ENCODE data around the gene MYOM1.

MYOM1 gene

GRCh38 chr18:3111523-3112240, 108.1 kb downstream of the MYOM1 start:
- DNase-seq: no peak

DNA sequence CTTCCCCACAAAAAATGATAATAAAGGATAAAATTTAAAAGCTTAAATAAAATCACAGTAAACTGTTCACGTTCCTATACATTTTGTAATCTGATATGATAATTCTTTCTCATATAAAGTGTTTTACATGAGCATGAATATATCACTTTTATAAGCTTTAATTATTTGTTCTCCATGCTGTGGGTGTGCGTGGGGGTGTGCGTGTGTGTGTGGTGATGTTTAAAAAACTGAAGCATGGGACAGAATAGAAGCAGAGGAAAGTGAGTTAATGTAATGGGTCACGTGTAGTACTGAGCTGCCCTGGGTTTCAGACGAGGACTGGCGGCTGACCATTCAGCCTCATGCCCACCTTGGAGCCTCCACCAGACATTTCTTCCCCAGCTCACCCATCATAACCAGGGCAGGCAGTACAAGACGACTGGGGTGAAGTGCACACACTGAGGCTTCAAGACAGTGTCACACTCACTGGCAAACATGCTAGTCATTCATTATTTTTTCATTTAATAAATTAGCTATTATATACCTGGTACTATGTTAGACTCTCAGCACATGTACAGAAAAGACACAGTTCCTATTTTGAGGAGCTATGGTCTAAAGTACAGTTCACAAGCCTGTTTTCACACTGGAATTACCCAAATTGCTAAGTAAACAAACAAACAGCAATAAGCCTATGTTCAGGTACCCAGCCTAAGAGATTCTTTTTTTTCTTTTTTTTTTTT, 109.6 kb downstream of the MYOM1 start:
- DNase-seq: no peak

GRCh38 chr18:3107740-3108151, 112.0 kb downstream of the MYOM1 start:
- DNase-seq: no peak

DNA sequence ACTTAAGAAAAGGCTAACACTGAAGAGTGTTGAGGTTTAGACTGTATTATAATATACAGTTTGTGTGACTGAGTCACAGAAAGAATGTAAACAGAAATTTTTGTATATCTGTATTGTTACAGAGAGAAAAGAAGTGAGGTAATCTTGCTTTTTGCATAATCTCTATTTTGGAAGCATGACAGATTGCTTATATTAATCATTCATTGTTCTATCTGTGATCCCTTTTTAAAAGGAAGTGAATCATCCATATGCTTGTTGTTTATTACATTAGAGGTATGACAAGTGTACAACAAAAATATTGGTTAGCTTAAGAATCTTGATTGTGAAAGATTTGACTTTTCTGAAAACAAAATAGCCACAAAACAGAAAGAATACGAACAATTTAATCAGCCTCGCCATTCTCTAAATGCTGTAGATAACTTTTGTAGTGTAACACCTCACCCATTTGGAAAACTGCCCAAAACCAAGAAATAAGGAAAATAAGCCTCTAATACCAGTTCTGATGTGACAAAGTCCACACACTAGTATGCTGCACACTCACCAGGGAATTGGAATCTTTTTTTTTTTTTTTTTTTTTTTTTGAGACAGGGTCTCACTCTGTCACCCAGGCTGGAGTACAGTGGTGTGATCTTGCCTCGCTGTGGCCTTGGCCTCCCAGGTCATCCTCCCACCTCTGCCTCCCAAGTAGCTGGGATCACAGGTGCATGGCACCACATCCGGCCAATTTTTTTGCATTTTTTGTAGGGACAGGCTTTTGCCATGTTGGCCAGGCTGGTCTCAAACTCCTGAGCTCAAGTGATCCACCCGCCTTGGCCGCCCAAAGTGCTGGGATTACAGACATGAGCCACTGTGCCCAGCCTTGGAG, 115.3 kb downstream of the MYOM1 start:
- no peak for DNase-seq

DNA sequence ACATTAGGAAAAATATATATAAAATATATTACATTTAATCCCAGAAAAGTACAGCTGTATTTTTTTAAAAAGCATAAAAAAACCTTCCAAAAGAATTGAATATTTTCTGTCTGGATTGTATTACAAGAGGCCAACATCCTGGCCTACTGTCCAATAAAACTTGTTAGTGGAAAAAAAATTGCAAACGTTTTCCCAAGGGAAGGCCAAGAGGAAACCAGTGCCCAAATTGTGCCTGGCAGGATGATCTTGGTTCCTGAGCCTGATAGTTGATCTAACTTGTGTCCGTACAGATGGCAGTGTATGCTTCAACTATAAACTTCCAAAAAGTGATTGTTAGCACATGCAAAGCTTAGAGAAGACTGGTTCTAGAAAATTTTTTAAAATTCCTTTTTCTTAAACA, 116.2 kb downstream of the MYOM1 start:
- no peak for DNase-seq

DNA sequence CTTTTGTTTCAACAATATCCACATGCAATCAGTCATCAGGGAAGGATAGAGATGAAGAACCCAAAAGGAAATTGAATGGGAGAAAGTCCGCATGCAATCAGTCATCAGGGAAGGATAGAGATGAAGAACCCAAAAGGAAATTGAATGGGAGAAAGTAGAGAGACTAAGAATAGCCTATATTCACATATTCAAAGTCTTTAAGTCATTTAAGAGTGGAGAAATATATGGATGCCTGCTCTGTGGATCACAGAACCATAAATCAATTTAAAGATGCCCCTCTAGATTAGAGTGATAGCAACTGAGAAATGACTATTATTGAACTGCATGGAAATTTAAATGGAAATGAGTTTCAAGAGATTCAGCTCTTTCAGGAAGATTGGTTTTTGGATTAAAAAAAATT, 116.8 kb downstream of the MYOM1 start:
- no peak for DNase-seq

GRCh38 chr18:3100498-3101132, 119.2 kb downstream of the MYOM1 start:
- DNase-seq: no peak

- DNase-seq: no peak
Observed at GRCh38 chr18:3099327-3099726, 120.4 kb downstream of the MYOM1 start.

DNA sequence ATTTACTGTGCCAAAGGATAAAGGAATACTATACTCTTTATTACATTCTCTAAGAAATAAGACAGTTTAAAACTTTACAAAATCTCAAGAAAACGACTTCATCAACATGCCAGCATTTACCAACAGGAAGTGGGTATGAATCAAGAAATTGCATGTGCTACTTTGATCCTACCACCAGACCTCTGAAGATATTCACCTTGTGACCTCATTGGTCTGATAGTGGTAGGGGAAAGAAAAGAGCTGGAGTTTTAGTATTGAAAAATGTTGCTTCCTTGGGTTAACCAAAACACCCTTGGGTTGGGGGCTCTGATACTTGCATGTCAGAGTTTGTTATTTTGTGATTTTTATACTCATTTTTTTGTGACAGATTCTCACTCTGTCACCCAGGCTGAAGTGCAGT, 122.7 kb downstream of the MYOM1 start:
- DNase-seq: no peak

- no peak for DNase-seq
Observed at GRCh38 chr18:3095921-3096320, 123.8 kb downstream of the MYOM1 start.

DNA sequence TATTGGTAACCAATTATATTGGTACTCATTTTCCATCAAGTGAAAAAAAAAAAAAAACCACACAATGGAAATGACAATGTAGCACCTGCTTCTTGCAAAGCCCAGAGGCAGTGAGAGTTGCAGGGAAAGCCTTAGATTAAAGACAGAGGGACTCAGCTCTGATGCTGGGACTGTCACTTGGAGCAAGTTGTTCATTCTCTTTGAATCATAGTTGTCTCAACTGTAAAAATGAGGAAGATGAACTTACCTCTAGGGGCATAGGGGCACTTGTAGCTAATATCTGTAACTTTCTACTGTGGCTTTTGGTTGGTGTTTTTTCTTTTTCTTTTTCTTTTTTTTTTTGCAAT, 125.5 kb downstream of the MYOM1 start:
- peak; percentile 63 for DNase-seq

DNA sequence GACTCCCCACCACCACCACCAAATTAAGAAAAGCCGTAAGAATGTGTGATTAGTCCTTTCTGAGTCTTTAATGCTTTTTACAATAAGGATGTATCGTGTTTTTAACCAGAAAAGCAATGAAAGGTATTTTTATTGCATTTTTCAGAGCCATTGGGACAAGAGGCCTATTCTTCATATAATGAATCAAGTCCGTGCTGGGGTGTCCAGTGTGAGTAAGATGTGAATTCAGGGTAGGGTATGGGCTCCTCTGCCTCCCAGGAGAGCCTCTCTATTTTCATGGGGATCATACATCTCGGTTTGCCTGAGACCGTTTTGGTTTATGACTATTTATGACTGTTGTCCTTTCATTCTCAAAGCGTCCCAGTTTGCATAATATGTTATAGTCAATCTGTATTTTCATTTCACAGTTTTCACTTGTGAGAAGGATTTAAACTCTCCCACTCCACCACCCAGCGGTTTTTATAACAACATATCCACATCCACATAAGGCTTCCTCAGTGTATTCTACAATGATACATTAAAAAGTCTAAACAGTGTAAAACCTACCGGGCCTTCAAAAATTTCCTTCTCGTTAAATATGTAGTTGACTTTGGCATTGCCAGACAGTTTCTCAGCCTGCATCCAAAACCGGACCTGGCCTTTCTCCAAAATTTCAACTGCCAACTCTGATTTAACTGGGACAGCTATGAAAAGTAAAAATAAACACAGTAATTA, 126.0 kb downstream of the MYOM1 start:
- no peak for DNase-seq

DNA sequence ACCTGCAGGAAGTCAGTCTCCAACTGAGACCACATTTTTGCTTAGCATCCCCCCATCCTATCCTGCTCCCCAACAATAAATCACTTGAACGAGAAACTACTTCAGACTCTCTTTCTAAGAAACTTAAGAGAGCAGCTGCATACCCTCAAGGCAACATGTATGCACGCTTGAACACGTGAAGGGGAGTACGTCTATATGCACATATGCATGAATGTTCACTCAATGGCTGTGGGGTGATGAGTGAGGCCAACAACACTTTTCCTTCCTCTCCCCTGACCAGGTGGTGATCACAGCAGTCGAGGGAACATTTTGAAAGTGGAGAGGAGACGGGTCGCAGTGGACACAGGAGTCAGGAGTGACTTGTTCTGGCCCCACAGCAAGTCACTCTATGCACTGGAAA, 127.0 kb downstream of the MYOM1 start:
- no peak for DNase-seq

DNA sequence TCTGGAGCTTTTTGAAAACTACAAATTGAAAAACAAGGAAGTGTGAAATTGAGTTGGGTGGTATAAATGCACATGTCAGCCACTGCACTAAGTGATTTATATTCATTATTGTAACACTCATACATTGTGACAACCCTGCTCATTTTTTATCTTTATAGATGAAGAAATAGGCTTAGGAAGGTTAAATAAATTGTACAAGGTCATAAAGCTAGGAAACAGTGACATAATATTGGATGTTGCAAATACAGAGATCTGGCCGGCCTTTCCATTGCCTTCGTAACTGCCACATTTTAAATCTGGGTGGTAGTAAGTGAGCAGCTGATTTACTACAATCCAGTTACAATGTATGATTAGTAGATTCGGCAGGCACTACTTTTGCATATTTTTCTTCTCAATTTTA, 130.2 kb downstream of the MYOM1 start:
- DNase-seq: no peak

DNA sequence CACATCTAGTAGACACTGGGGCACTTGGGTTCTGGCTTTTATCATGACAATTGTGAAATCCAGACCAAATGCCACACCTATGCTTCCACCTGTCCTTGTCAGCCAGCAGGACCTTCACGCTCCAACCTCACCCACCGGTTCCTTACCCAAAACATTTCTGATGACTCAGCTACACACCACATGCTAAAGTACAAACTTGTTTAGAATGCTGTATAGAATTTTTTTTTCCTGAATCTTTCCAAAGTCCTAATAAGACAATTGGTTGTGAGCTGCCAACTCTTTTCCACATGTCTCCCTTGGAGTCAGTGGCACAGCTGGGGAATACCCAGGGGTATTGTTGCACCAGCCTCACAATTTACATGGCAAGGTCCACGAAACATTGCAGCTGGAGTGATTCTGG, 131.3 kb downstream of the MYOM1 start:
- DNase-seq: no peak

- no peak for DNase-seq
Observed at GRCh38 chr18:3086871-3087270, 132.9 kb downstream of the MYOM1 start.

- no peak for DNase-seq
Observed at GRCh38 chr18:3085612-3086011, 134.2 kb downstream of the MYOM1 start.

- DNase-seq: no peak
Observed at GRCh38 chr18:3084206-3084605, 135.6 kb downstream of the MYOM1 start.

- no peak for DNase-seq
Observed at GRCh38 chr18:3083766-3084165, 136.0 kb downstream of the MYOM1 start.

GRCh38 chr18:3081584-3081991, 138.2 kb downstream of the MYOM1 start:
- DNase-seq: no peak

DNA sequence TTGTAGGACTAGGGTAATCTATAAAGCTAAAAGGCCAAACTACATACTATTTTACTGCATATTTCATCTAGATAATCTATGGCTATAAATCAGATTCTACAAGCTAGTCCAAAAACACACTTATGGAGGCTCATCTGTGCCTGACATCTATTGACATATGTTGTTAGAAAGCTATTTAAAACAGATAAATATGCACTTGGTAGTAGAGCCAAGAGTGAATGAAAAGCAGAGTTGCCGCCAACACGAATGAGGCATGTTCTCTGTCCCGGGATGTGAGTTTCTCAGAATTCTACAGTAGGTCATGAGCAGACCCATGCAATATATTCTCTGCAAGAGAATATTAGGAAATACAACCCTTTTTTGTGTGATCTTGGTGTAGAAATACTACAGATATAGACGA, 140.1 kb downstream of the MYOM1 start:
- no peak for DNase-seq

DNA sequence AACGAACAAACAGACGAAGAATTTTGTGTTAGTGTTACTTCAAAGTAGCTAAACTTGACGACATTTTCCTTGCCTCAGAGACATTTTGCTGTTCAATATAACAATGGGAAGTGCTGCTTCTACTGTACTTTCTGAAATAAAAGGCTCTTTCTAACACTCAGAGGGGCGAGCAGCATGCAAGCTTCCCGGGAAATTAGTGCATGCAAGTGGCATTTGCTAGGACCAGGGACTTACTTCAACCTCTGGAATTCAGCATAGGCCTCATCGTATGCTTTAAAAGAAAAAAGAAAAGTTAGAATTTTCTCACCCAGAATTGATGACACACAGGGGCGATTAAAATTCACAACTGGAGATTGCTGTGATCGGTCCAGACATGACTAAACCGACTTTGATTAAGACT, 144.3 kb downstream of the MYOM1 start:
- DNase-seq: no peak

DNA sequence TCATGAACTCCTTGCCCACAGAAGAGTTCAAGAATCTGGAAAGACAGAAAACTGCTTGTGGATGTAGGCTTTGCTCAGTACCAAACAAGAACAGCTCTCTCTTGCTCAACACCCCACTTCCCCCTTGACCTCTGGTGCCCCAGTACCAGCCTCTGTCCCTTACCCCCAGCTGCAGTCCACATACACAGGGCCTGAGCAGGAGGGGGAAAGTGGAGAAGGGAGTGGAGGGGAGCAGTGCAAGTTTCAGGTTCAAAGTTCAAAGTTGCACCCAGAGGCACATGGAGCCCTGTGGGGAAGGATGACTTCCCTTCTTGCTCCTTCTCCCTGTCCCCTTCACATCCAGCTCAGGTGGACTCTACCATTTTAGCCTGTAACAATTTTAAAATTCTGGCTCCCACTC, 145.7 kb downstream of the MYOM1 start:
- DNase-seq: no peak
